Prostate gland (tissue), 2 donors: Measurements from ENCODE around the gene XRCC1.

Experiments used
- POLR2A ChIP-seq: fragments of 450-650 bp; IDR thresholded peaks from one replicate; pipeline ENCODE4 v1.6.1; 2016; ENCODE audit warnings: antibody characterized with exemption, mild to moderate bottlenecking
- POLR2AphosphoS5 ChIP-seq: sonication (generic); formaldehyde crosslinking; IDR thresholded peaks from one replicate; pipeline ENCODE4 v1.6.1; 2017; ENCODE audit warnings: antibody characterized with exemption
- TF ChIP-seq, protein P1 (sequence below), 4 experiments: fragments of 200-600 bp in 2 of 4; fragments of 450-650 bp in 2 of 4; sonication (generic) in 2 of 4; IDR thresholded peaks; 1 replicate in 3 of 4; 2 replicates in 1 of 4; pipeline ENCODE4 v1.5.1; 2016 to 2019; ENCODE audit warnings: antibody characterized with exemption in 4 of 4, mild to moderate bottlenecking in 2 of 4, moderate library complexity in 2 of 4

DNA sequence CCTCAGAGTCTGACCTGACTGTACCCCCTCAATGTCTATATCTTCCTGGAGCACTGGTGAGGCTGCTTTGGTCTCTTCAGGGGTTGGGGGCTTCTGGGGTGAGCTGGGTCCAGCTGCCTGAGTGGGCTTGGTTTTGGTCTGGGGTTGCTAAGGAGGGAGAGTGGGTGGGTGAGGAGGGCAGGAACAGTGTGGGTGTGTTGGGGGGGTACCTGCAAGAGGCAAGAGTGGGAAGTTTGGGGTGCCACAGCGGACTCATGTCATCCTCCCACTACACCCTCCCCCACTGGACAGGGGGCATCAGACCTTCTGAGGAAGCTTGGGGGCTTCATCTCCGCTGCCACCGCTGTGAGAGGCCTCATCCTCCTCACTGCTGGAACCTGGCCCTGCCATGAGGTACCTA is 28.7 kb downstream of the XRCC1 start:
- TF ChIP-seq, protein P1, sequence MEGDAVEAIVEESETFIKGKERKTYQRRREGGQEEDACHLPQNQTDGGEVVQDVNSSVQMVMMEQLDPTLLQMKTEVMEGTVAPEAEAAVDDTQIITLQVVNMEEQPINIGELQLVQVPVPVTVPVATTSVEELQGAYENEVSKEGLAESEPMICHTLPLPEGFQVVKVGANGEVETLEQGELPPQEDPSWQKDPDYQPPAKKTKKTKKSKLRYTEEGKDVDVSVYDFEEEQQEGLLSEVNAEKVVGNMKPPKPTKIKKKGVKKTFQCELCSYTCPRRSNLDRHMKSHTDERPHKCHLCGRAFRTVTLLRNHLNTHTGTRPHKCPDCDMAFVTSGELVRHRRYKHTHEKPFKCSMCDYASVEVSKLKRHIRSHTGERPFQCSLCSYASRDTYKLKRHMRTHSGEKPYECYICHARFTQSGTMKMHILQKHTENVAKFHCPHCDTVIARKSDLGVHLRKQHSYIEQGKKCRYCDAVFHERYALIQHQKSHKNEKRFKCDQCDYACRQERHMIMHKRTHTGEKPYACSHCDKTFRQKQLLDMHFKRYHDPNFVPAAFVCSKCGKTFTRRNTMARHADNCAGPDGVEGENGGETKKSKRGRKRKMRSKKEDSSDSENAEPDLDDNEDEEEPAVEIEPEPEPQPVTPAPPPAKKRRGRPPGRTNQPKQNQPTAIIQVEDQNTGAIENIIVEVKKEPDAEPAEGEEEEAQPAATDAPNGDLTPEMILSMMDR (IDR thresholded peaks at IDR 0.05): no peak
- no peak for TF ChIP-seq POLR2A
- TF ChIP-seq POLR2AphosphoS5: no peak
